ENCODE data around the gene PDE4D.

Gene PDE4D

DNA sequence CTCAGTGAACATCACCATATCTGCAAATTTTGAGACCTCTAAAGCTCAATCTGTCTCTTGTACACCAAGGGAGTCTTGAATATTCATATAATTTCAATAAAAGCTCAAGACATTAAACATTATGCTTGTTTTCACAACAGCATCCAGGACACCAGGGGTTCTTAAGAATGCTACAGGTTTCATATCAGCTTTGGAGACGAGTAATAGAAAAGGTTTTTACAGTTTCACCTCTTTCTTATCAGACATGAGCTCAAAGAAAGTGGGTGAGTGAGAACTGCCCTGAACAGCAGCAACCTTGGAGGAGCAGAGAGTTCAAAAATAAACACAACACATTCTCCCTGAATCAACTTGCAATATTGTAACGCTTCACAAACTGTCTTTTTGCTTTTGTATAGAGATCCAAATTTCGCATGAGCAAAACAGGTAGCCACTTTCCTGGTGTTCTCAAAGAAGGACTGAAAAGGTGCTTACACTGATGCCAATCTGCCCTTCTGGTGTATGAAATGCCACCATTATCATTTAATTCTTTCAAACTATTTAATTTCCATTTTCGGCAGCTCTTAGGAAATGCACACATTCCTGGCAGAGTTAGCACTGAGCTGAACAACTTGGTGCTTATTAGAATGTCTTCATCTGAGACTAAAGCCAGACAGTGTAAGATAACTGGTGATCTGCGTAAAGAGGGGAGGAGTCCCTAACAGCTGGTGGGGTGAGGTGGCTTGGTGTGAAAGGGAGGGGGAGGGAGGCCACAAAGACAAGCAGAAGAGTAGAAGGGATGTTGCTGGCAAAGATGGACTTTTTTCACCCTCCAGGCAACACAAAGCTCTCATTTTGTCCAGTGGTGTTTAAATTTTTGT, 535.3 kb downstream of the PDE4D start:
- Histone ChIP-seq H3K9ac (ENCODE audit: insufficient read length, low read depth) (no peak overlapping the region), H3K27me3 (ENCODE audit: insufficient read depth, insufficient read length) (no peaks in the 10 kb centered on the region), H3K36me3 (ENCODE audit: insufficient read depth, insufficient read length, low read length) (no peaks in the 10 kb centered on the region), H3K4me3 (ENCODE audit: insufficient read length, low read depth) (no peak overlapping the region), H3K4me1 (ENCODE audit: insufficient read depth, insufficient read length) (no peaks in the 10 kb centered on the region), H3K9me3 (ENCODE audit: insufficient read depth, low read length) (no peaks in the 10 kb centered on the region)
- no peak for DNase-seq (ENCODE audit: low read depth, low spot score)
- TF ChIP-seq SUZ12 (IDR thresholded peaks at IDR 0.05; ENCODE audit: extremely low read depth, insufficient read depth, insufficient read length) (no peak), ZNF274 (IDR thresholded peaks at IDR 0.05; ENCODE audit: low read depth, low read length) (no peak), YY1 (IDR thresholded peaks at IDR 0.05; ENCODE audit: insufficient read depth, insufficient read length) (no peak)

- H3K27me3 ChIP-seq (ENCODE audit: insufficient read depth, insufficient read length): no peaks in the 10 kb centered on the region
- H3K4me3 ChIP-seq (ENCODE audit: insufficient read length, low read depth): no peak overlapping the region
- DNase-seq (ENCODE audit: low read depth, low spot score): no peak
- TF ChIP-seq YY1 (IDR thresholded peaks at IDR 0.05; ENCODE audit: insufficient read depth, insufficient read length) (no peak), ZNF274 (IDR thresholded peaks at IDR 0.05; ENCODE audit: low read depth, low read length) (no peak), SUZ12 (IDR thresholded peaks at IDR 0.05; ENCODE audit: extremely low read depth, insufficient read depth, insufficient read length) (no peak)
- no peak overlapping the region for H3K9ac ChIP-seq (ENCODE audit: insufficient read length, low read depth)
- no peaks in the 10 kb centered on the region for H3K4me1 ChIP-seq (ENCODE audit: insufficient read depth, insufficient read length)
- no peaks in the 10 kb centered on the region for H3K9me3 ChIP-seq (ENCODE audit: insufficient read depth, low read length)
- no peaks in the 10 kb centered on the region for H3K36me3 ChIP-seq (ENCODE audit: insufficient read depth, insufficient read length, low read length)
Observed at GRCh38 chr5:59357381-59357977, 536.0 kb downstream of the PDE4D start.

GRCh38 chr5:59356813-59357380, 536.6 kb downstream of the PDE4D start:
- no peaks in the 10 kb centered on the region for H3K9me3 ChIP-seq (ENCODE audit: insufficient read depth, low read length)
- H3K36me3 ChIP-seq (ENCODE audit: insufficient read depth, insufficient read length, low read length): no peaks in the 10 kb centered on the region
- H3K4me1 ChIP-seq (ENCODE audit: insufficient read depth, insufficient read length): no peaks in the 10 kb centered on the region
- TF ChIP-seq SUZ12 (IDR thresholded peaks at IDR 0.05; ENCODE audit: extremely low read depth, insufficient read depth, insufficient read length) (no peak), YY1 (IDR thresholded peaks at IDR 0.05; ENCODE audit: insufficient read depth, insufficient read length) (no peak), ZNF274 (IDR thresholded peaks at IDR 0.05; ENCODE audit: low read depth, low read length) (no peak)
- no peaks in the 10 kb centered on the region for H3K27me3 ChIP-seq (ENCODE audit: insufficient read depth, insufficient read length)
- no peak overlapping the region for H3K4me3 ChIP-seq (ENCODE audit: insufficient read length, low read depth)
- no peak overlapping the region for H3K9ac ChIP-seq (ENCODE audit: insufficient read length, low read depth)
- no peak for DNase-seq (ENCODE audit: low read depth, low spot score)

GRCh38 chr5:59354811-59355210, 538.7 kb downstream of the PDE4D start:
- H3K36me3 ChIP-seq (ENCODE audit: insufficient read depth, insufficient read length, low read length): no peaks in the 10 kb centered on the region
- no peak for DNase-seq (ENCODE audit: low read depth, low spot score)
- H3K4me3 ChIP-seq (ENCODE audit: insufficient read length, low read depth): no peak overlapping the region
- no peaks in the 10 kb centered on the region for H3K4me1 ChIP-seq (ENCODE audit: insufficient read depth, insufficient read length)
- no peak for TF ChIP-seq ZNF274 (IDR thresholded peaks at IDR 0.05; ENCODE audit: low read depth, low read length)
- TF ChIP-seq YY1 (IDR thresholded peaks at IDR 0.05; ENCODE audit: insufficient read depth, insufficient read length): no peak
- no peak for TF ChIP-seq SUZ12 (IDR thresholded peaks at IDR 0.05; ENCODE audit: extremely low read depth, insufficient read depth, insufficient read length)
- no peak overlapping the region for H3K9ac ChIP-seq (ENCODE audit: insufficient read length, low read depth)
- H3K27me3 ChIP-seq (ENCODE audit: insufficient read depth, insufficient read length): no peaks in the 10 kb centered on the region
- H3K9me3 ChIP-seq (ENCODE audit: insufficient read depth, low read length): no peaks in the 10 kb centered on the region

- no peak for DNase-seq (ENCODE audit: low read depth, low spot score)
- Histone ChIP-seq H3K4me1 (ENCODE audit: insufficient read depth, insufficient read length) (no peaks in the 10 kb centered on the region), H3K27me3 (ENCODE audit: insufficient read depth, insufficient read length) (no peaks in the 10 kb centered on the region), H3K36me3 (ENCODE audit: insufficient read depth, insufficient read length, low read length) (no peaks in the 10 kb centered on the region), H3K4me3 (ENCODE audit: insufficient read length, low read depth) (no peak overlapping the region), H3K9me3 (ENCODE audit: insufficient read depth, low read length) (no peaks in the 10 kb centered on the region), H3K9ac (ENCODE audit: insufficient read length, low read depth) (no peak overlapping the region)
- no peak for TF ChIP-seq YY1 (IDR thresholded peaks at IDR 0.05; ENCODE audit: insufficient read depth, insufficient read length)
- TF ChIP-seq ZNF274 (IDR thresholded peaks at IDR 0.05; ENCODE audit: low read depth, low read length): no peak
- no peak for TF ChIP-seq SUZ12 (IDR thresholded peaks at IDR 0.05; ENCODE audit: extremely low read depth, insufficient read depth, insufficient read length)
Observed at GRCh38 chr5:59354274-59354673, 539.3 kb downstream of the PDE4D start.

- Histone ChIP-seq H3K4me1 (ENCODE audit: insufficient read depth, insufficient read length) (no peaks in the 10 kb centered on the region), H3K36me3 (ENCODE audit: insufficient read depth, insufficient read length, low read length) (no peaks in the 10 kb centered on the region), H3K9ac (ENCODE audit: insufficient read length, low read depth) (no peak overlapping the region), H3K4me3 (ENCODE audit: insufficient read length, low read depth) (no peak overlapping the region), H3K9me3 (ENCODE audit: insufficient read depth, low read length) (no peaks in the 10 kb centered on the region), H3K27me3 (ENCODE audit: insufficient read depth, insufficient read length) (no peaks in the 10 kb centered on the region)
- TF ChIP-seq SUZ12 (IDR thresholded peaks at IDR 0.05; ENCODE audit: extremely low read depth, insufficient read depth, insufficient read length) (no peak), YY1 (IDR thresholded peaks at IDR 0.05; ENCODE audit: insufficient read depth, insufficient read length) (no peak), ZNF274 (IDR thresholded peaks at IDR 0.05; ENCODE audit: low read depth, low read length) (no peak)
- no peak for DNase-seq (ENCODE audit: low read depth, low spot score)
Observed at GRCh38 chr5:59351076-59351794, 542.3 kb downstream of the PDE4D start.

All from NT2/D1 (cell line).